GM12873 (cell line): ENCODE results near the gene GDF2.

Experiments
- TF ChIP-seq, protein P1 (sequence below): IDR thresholded peaks from 2 replicates; pipeline ENCODE4 v1.5.1; 2012; ENCODE audit warnings: low read depth, mild to moderate bottlenecking, moderate library complexity, low read length, control low read depth; ENCODE audit not compliant: insufficient read depth; ENCODE audit errors: missing control alignments

GDF2 gene

GRCh38 chr10:47314416-47314970, 7.8 kb upstream of the GDF2 start:
- TF ChIP-seq, protein P1, sequence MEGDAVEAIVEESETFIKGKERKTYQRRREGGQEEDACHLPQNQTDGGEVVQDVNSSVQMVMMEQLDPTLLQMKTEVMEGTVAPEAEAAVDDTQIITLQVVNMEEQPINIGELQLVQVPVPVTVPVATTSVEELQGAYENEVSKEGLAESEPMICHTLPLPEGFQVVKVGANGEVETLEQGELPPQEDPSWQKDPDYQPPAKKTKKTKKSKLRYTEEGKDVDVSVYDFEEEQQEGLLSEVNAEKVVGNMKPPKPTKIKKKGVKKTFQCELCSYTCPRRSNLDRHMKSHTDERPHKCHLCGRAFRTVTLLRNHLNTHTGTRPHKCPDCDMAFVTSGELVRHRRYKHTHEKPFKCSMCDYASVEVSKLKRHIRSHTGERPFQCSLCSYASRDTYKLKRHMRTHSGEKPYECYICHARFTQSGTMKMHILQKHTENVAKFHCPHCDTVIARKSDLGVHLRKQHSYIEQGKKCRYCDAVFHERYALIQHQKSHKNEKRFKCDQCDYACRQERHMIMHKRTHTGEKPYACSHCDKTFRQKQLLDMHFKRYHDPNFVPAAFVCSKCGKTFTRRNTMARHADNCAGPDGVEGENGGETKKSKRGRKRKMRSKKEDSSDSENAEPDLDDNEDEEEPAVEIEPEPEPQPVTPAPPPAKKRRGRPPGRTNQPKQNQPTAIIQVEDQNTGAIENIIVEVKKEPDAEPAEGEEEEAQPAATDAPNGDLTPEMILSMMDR, result no peak

DNA sequence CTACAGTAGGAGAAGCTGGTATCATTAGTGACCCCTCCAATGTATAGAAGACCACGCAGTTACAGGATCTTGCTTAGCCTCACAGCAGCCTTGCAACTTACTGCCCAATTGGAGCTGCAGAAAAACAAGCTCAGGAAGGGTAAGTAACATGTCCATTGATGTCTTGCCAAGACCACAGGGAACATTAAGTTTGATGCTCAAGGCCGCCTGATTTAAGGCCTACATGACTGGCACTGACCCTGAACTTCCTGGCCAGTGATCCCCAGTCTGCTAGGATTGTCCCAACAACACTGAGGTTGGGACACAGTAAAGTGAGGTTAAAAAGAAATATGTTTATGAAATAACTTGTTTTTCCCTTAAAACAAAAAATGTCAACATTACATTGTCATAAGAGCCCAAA, 6.8 kb upstream of the GDF2 start:
- TF ChIP-seq, protein P1, result no peak

- TF ChIP-seq, protein P1, result no peak
These were observed 6.1 kb upstream of the GDF2 start for GRCh38 chr10:47316131-47316530.

DNA sequence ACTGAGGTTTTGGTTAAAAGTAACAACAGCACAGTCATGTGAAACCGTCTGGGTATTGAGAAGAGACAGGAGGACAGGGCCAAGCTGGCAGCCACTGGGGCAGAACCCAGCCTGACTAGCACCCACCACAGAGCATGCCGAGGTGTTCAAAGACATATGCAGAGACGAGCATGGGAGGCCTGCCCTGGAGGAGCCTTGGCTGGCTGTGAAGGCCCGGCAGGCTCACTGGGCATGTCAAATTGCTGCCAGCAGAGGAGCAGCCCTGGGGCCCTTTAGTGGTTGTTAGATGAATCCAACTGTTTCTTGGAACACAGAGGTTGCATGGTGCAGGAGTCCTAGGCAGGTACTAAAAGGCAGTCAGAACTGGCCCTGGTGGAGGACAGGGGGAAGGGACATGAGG, 5.0 kb upstream of the GDF2 start:
- TF ChIP-seq, protein P1, result no peak

DNA sequence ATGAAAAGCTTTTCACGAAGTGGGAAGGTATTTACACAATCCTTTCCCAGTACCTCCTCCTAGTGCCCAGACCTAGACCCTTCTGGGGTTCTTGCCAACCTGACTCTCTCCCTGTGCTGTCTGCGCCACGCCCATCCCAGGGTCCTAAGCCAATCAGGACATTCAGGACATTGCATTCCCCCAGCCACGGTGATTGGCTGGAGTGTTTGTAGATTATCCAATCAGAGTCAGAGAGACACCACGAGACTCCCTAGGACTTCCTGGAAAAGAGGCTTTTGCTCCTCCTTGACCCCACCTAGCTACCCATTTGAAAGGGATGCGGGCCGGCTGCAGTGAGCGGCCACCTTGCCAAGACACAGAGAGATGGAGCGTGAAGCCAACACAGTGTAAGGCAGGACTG, 3.5 kb upstream of the GDF2 start:
- TF ChIP-seq, protein P1, result no peak

DNA sequence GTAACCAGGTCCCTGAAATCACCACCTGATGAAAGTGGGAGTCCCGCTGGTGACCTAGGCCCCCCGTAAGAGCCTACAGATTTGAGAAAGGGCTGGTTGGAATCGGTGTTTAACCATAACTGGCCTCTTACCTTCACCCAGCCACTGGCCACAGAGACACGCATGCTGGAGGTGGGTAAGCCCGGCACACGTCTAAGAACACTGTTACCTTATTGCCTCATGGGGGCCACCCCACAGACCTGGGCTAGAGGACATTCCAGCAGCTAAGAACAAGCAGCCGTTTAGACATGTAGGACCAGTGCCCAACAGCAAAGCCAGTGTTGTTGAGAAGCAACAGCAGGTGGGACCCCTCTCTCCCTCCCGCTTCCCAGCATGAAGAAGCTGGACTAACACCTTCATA, 2.5 kb upstream of the GDF2 start:
- TF ChIP-seq, protein P1, result no peak

DNA sequence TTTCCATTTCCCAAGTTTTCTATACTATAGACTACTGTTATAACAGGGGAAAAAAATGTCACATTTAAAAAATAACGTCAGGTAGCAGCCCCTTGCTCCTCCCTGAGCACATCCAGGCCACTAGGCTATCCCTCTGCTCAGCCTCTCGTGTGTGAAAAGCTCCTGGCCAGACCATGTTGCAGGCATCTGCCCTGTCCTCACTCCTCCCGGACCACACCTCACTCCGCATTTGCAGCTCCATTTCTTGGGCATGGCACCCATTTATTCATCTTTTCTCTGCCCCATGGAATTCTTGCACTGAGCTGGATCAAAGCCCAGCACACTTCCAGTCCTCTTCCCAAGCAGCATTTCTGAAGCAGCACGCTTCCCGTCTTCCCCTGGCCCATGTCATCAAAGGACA, 1.4 kb upstream of the GDF2 start:
- TF ChIP-seq, protein P1, result no peak
